GM12891 (cell line): ENCODE data around the gene TUFM.

Source experiments
- POLR2A ChIP-seq: IDR thresholded peaks from 2 replicates; pipeline ENCODE4 v1.6.1; 2011; ENCODE audit warnings: low read depth, low read length, control low read depth
- POU2F2 ChIP-seq: IDR thresholded peaks from 2 replicates; pipeline ENCODE4 v1.6.1; 2011; ENCODE audit warnings: low read depth, mild to moderate bottlenecking, control low read depth, low read length, moderate library complexity

DNA sequence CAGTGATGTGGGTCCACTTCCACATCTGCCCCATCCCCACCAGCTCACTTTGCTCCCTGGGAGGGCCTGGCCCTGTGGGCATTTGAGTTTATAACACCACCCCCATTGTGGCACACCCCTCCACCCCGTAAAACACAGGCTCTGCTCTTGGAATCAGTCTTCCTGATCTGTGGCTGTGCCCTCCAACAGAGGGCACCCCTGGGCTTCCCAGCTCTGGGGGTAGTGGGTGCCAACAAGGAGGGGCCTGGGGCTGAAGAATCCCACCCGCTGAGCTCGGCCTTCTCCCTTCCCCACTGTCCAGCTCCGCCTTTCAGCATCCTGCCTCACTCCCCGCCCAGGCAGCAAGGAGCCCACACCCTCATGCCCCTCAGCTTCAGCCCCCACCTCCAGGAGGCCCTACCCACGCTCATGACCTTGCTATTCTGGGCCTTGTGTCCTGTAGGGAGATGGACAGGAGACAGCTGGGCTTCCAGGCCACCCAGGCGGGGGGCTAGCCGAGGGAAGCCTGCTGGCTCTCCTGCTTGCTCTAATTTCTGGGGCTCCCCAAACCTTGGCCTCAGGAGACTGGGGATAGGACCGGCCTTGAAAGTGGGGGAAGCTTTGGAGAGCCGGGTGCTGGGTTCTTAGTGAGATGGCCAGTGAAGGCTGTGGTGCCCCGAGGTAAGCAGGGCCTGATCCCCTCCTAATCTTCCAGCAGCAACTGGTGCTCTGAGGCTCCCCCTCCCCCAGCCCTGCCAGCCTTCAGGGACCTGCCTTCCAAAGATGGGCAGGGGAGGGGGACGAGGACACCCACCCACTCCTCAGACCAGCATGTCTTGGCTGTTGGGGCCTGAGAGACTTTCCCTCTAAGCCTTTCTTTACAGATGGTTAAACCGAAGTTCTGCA, 29.2 kb upstream of the TUFM start:
- TF ChIP-seq POU2F2 (no peak), POLR2A (no peak)
